Endothelial cell (in vitro differentiated cells): ENCODE results near the gene RSPH10B2. TPM values are rescaled to one million over a fixed set of nuclear protein-coding genes. Genes with fewer than 3 reads are reported as not detected.
"Not testable (repeated sequence)": the region's sequence is repeated elsewhere in the genome, so short reads cannot be mapped to it uniquely, and the experiment has no call there.

Experiments
- DNase-seq: peaks from one replicate; pipeline ENCODE4 v3.0.0; 2021; ENCODE audit warnings: low spot score
- H3K27ac Mint-ChIP-seq: one replicate; pipeline ENCODE4 v1.8.0; 2021; ENCODE audit warnings: mixed read lengths, inconsistent platforms; ENCODE audit not compliant: unreplicated experiment
- H3K27me3 Mint-ChIP-seq: one replicate; pipeline ENCODE4 v1.8.0; 2021; ENCODE audit warnings: mild to moderate bottlenecking, moderate library complexity, mixed read lengths, inconsistent platforms; ENCODE audit not compliant: unreplicated experiment
- H3K36me3 Mint-ChIP-seq: one replicate; pipeline ENCODE4 v1.8.0; 2021; ENCODE audit warnings: mild to moderate bottlenecking, low read depth, mixed read lengths, inconsistent platforms; ENCODE audit not compliant: unreplicated experiment
- H3K4me1 Mint-ChIP-seq: one replicate; pipeline ENCODE4 v1.8.0; 2021; ENCODE audit warnings: mild to moderate bottlenecking, mixed read lengths, inconsistent platforms; ENCODE audit not compliant: unreplicated experiment
- H3K4me3 Mint-ChIP-seq: one replicate; pipeline ENCODE4 v1.8.0; 2021; ENCODE audit warnings: mild to moderate bottlenecking, mixed read lengths, inconsistent platforms; ENCODE audit not compliant: unreplicated experiment
- H3K9me3 Mint-ChIP-seq: one replicate; pipeline ENCODE4 v1.8.0; 2021; ENCODE audit warnings: mixed read lengths, inconsistent platforms; ENCODE audit not compliant: unreplicated experiment
- total RNA-seq: library from RNA; stranded (reverse); fragmentation: NEBNext Ultra II Directional; extraction: Animal tissue kit (Norgen Biotek cat#: 25700); gene quantifications from one replicate; pipeline ENCODE4 v1.2.1, GENCODE V29; 2021; ENCODE audit not compliant: unreplicated experiment

The RSPH10B2 gene
- total RNA-seq, 1 donor from 2014 or later = 0.51 TPM

- not testable (repeated sequence) for H3K4me1 Mint-ChIP-seq, H3K36me3 Mint-ChIP-seq, H3K27me3 Mint-ChIP-seq, H3K9me3 Mint-ChIP-seq, DNase-seq, H3K4me3 Mint-ChIP-seq
- peak overlapping the region; percentile 31 for H3K27ac Mint-ChIP-seq
Measured at GRCh38 chr7:6845971-6846449, 92.1 kb downstream of the RSPH10B2 start.

- DNase-seq, H3K4me1 Mint-ChIP-seq, H3K27ac Mint-ChIP-seq, H3K36me3 Mint-ChIP-seq, H3K9me3 Mint-ChIP-seq, H3K27me3 Mint-ChIP-seq, H3K4me3 Mint-ChIP-seq: not testable (repeated sequence)
Measured at GRCh38 chr7:6847751-6848150, 93.8 kb downstream of the RSPH10B2 start.

Other genes starting within 250 kb of the RSPH10B2 start
- 0.08 TPM for gene GRID2IP, start 202.6 kb upstream of the RSPH10B2 start, total RNA-seq
- gene ZDHHC4, start 176.6 kb upstream of the RSPH10B2 start, total RNA-seq = 44.0 TPM
- gene INTS15, start 164.1 kb upstream of the RSPH10B2 start, total RNA-seq = 39.6 TPM
- gene ZNF853, start 138.5 kb upstream of the RSPH10B2 start, total RNA-seq = 7.9 TPM
- 42.2 TPM for gene ZNF316, start 116.8 kb upstream of the RSPH10B2 start, total RNA-seq
- gene ZNF12, start 47.2 kb upstream of the RSPH10B2 start, total RNA-seq = 30.8 TPM
- 47.7 TPM for gene CCZ1B, start 72.2 kb downstream of the RSPH10B2 start, total RNA-seq